K562 (cell line): ENCODE results near the gene PHLDA3. TPM values are rescaled to one million over a fixed set of nuclear protein-coding genes. Genes with fewer than 3 reads are reported as not detected.

Source experiments
- CEBPB ChIP-seq: fragments of 450-650 bp; IDR thresholded peaks from 2 replicates; pipeline ENCODE4 v1.6.1; 2016; ENCODE audit warnings: missing genetic modification characterization, missing compliant biosample characterization
- CREBBP ChIP-seq: IDR thresholded peaks from one replicate; pipeline ENCODE4 v1.6.1; 2012; ENCODE audit warnings: low read depth, mild to moderate bottlenecking, control low read depth, inconsistent platforms, low read length
- JUNB ChIP-seq: fragments of 450-650 bp; formaldehyde crosslinking; conservative IDR thresholded peaks from 2 replicates; pipeline ENCODE4 v1.4.0; 2020; ENCODE audit warnings: mild to moderate bottlenecking
- POU5F1 ChIP-seq: fragments of 150-350 bp; IDR thresholded peaks from 2 replicates; pipeline ENCODE4 v1.6.1; 2014; ENCODE audit warnings: borderline replicate concordance, low read length, low read depth, mild to moderate bottlenecking; ENCODE audit not compliant: partially characterized antibody
- SMARCB1 ChIP-seq: IDR thresholded peaks from 2 replicates; pipeline ENCODE4 v1.6.1; 2011; ENCODE audit warnings: improper control_type of control experiment, low read depth; ENCODE audit not compliant: insufficient read length
- SRSF1 ChIP-seq: fragments of 200-400 bp; formaldehyde crosslinking; IDR thresholded peaks from 2 replicates; pipeline ENCODE4 v1.6.1; 2017; ENCODE audit warnings: mild to moderate bottlenecking, low read depth, low read length, moderate library complexity
- ZNF444 ChIP-seq: fragments of 250-450 bp; sonication (Bioruptor Pico); IDR thresholded peaks from 2 replicates; pipeline ENCODE4 v1.4.0; 2020; ENCODE audit warnings: mild to moderate bottlenecking, moderate library complexity
- polyA plus RNA-seq, 8 experiments: library from polyadenylated mRNA; depleted of rRNA in 4 of 8; stranded (reverse) in 5 of 8; unstranded in 3 of 8; fragments of >200 nt; fragmentation: Nextera tagmentation in 2 of 8; fragmentation: Illumina TruSeq in 1 of 8; extraction: Ambion mirVana in 2 of 8; extraction: Trizol in 1 of 8; gene quantifications; 2 replicates each; pipeline versions ENCODE4 v1.2.1 to v1.2.3, GENCODE V29; 2011 to 2014; ENCODE audit warnings: inconsistent platforms in 1 of 8, missing spikeins in 1 of 8
- total RNA-seq, 7 experiments: library from RNA; depleted of rRNA in 6 of 7; stranded (reverse); fragments of >200 nt in 6 of 7; fragmentation: Illumina TruSeq in 2 of 7; extraction: Trizol in 2 of 7; gene quantifications; 2 replicates each; pipeline versions ENCODE4 v1.2.1 to v1.2.3, GENCODE V29; 2011 to 2021; ENCODE audit warnings: low replicate concordance in 1 of 7
- TF ChIP-seq, protein P1 (sequence below): fragments of 250-450 bp; sonication (Bioruptor Pico); IDR thresholded peaks from 2 replicates; pipeline ENCODE4 v1.9.0; 2021; ENCODE audit warnings: mild to moderate bottlenecking, inconsistent platforms
- TF ChIP-seq, protein P2 (sequence below), 3 experiments: IDR thresholded peaks in 2 of 3; conservative IDR thresholded peaks in 1 of 3; 2 replicates each; pipeline ENCODE4 v1.5.1; 2011 to 2012; ENCODE audit warnings: low read length in 3 of 3, mild to moderate bottlenecking in 3 of 3, control low read depth in 2 of 3, improper control_type of control experiment in 1 of 3, inconsistent platforms in 1 of 3, low read depth in 1 of 3, mixed read lengths in 1 of 3, moderate library complexity in 1 of 3; ENCODE audit not compliant: insufficient read depth in 2 of 3
- TF ChIP-seq, protein P3 (sequence below), 2 experiments: fragments of 150-350 bp in 1 of 2; IDR thresholded peaks; 2 replicates each; pipeline ENCODE4 v1.6.1; 2012 to 2016; ENCODE audit warnings: low read depth in 2 of 2, low read length in 2 of 2, mild to moderate bottlenecking in 1 of 2, moderate library complexity in 1 of 2
- TF ChIP-seq, protein P4 (sequence below), 2 experiments: IDR thresholded peaks in 1 of 2; conservative IDR thresholded peaks in 1 of 2; 2 replicates each; pipeline ENCODE4 v1.6.1; 2016; ENCODE audit warnings: low read depth in 2 of 2, mild to moderate bottlenecking in 1 of 2, missing compliant biosample characterization in 1 of 2, missing genetic modification characterization in 1 of 2, moderate library complexity in 1 of 2
- TF ChIP-seq, protein P5 (sequence below): fragments of 450-650 bp; IDR thresholded peaks from 2 replicates; pipeline ENCODE4 v1.6.1; 2016; ENCODE audit warnings: borderline replicate concordance

Gene PHLDA3
- total and polyA plus RNA-seq, 9 of the 15 experiments (the other 6 are each of a cell fraction or from before 2014, with no cell fraction given), result 0.11 to 0.27 TPM; not detected in 7

DNA sequence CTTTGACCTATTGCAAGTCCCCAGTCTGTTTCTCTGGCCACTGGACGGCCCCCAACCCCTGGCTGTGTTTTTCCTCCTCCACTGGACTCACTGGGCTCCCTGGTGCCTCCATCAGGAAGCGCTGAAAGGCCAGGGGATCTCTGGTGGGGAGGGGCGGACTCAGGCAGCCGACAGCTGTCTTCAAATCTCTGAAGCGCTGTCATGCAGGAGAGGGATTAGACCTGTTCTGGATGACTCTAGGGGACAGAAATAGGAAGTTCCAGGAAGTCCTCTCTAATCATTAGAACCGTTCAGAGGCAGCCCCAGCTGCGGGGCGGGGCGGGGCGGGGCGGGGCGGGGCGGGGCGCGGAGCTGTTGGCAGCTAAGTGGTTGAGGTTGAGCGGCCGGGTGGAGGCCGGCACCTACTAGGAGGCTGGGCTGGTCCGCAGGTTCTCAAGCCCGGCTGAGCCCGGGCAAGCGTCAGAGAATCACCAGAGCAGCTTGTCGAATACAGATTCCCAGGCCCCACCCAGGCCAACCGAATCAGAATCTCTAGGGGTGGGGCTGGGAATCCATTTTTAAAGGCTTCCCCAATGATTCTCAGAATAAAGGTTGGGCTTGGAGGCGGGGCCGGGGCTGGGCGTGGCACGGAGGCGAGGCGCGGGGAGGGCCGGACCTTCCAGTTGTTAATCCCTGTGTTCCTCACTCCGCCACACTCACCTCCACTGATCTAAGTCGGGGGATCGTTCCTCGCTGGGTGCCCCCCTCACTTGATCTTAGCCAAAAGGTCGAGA, 11.4 kb upstream of the PHLDA3 start (continued):
- TF ChIP-seq, protein P1, sequence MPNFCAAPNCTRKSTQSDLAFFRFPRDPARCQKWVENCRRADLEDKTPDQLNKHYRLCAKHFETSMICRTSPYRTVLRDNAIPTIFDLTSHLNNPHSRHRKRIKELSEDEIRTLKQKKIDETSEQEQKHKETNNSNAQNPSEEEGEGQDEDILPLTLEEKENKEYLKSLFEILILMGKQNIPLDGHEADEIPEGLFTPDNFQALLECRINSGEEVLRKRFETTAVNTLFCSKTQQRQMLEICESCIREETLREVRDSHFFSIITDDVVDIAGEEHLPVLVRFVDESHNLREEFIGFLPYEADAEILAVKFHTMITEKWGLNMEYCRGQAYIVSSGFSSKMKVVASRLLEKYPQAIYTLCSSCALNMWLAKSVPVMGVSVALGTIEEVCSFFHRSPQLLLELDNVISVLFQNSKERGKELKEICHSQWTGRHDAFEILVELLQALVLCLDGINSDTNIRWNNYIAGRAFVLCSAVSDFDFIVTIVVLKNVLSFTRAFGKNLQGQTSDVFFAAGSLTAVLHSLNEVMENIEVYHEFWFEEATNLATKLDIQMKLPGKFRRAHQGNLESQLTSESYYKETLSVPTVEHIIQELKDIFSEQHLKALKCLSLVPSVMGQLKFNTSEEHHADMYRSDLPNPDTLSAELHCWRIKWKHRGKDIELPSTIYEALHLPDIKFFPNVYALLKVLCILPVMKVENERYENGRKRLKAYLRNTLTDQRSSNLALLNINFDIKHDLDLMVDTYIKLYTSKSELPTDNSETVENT (CRISPR knock-in tag), result no peak
- TF ChIP-seq, protein P2, sequence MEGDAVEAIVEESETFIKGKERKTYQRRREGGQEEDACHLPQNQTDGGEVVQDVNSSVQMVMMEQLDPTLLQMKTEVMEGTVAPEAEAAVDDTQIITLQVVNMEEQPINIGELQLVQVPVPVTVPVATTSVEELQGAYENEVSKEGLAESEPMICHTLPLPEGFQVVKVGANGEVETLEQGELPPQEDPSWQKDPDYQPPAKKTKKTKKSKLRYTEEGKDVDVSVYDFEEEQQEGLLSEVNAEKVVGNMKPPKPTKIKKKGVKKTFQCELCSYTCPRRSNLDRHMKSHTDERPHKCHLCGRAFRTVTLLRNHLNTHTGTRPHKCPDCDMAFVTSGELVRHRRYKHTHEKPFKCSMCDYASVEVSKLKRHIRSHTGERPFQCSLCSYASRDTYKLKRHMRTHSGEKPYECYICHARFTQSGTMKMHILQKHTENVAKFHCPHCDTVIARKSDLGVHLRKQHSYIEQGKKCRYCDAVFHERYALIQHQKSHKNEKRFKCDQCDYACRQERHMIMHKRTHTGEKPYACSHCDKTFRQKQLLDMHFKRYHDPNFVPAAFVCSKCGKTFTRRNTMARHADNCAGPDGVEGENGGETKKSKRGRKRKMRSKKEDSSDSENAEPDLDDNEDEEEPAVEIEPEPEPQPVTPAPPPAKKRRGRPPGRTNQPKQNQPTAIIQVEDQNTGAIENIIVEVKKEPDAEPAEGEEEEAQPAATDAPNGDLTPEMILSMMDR (IDR thresholded peaks at IDR 0.05 in 2 of 3, conservative IDR thresholded peaks at IDR 0.05 in 1 of 3; ENCODE audit: insufficient read depth in 2 of 3, low read depth in 1 of 3, low read length in 3 of 3), result peak; percentile 28 to 43 (median 36); a peak in 3 of 6 replicates
- TF ChIP-seq CREBBP (no peak), SMARCB1 (no peak), SRSF1 (no peak), JUNB (no peak), ZNF444 (CRISPR knock-in tag) (no peak), CEBPB (tag) (no peak), POU5F1 (no peak)
- TF ChIP-seq, protein P3, sequence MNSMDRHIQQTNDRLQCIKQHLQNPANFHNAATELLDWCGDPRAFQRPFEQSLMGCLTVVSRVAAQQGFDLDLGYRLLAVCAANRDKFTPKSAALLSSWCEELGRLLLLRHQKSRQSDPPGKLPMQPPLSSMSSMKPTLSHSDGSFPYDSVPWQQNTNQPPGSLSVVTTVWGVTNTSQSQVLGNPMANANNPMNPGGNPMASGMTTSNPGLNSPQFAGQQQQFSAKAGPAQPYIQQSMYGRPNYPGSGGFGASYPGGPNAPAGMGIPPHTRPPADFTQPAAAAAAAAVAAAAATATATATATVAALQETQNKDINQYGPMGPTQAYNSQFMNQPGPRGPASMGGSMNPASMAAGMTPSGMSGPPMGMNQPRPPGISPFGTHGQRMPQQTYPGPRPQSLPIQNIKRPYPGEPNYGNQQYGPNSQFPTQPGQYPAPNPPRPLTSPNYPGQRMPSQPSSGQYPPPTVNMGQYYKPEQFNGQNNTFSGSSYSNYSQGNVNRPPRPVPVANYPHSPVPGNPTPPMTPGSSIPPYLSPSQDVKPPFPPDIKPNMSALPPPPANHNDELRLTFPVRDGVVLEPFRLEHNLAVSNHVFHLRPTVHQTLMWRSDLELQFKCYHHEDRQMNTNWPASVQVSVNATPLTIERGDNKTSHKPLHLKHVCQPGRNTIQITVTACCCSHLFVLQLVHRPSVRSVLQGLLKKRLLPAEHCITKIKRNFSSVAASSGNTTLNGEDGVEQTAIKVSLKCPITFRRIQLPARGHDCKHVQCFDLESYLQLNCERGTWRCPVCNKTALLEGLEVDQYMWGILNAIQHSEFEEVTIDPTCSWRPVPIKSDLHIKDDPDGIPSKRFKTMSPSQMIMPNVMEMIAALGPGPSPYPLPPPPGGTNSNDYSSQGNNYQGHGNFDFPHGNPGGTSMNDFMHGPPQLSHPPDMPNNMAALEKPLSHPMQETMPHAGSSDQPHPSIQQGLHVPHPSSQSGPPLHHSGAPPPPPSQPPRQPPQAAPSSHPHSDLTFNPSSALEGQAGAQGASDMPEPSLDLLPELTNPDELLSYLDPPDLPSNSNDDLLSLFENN (IDR thresholded peaks at IDR 0.05; ENCODE audit: low read depth in 2 of 2, low read length in 2 of 2), result no peak; a peak in 1 of 4 replicates
- TF ChIP-seq, protein P4, sequence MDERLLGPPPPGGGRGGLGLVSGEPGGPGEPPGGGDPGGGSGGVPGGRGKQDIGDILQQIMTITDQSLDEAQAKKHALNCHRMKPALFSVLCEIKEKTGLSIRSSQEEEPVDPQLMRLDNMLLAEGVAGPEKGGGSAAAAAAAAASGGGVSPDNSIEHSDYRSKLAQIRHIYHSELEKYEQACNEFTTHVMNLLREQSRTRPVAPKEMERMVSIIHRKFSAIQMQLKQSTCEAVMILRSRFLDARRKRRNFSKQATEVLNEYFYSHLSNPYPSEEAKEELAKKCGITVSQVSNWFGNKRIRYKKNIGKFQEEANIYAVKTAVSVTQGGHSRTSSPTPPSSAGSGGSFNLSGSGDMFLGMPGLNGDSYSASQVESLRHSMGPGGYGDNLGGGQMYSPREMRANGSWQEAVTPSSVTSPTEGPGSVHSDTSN (CRISPR knock-in tag; IDR thresholded peaks at IDR 0.05; ENCODE audit: low read depth), result no peak
- TF ChIP-seq, protein P4 (tag; conservative IDR thresholded peaks at IDR 0.05; ENCODE audit: low read depth), result peak; percentile 72
- TF ChIP-seq, protein P5, sequence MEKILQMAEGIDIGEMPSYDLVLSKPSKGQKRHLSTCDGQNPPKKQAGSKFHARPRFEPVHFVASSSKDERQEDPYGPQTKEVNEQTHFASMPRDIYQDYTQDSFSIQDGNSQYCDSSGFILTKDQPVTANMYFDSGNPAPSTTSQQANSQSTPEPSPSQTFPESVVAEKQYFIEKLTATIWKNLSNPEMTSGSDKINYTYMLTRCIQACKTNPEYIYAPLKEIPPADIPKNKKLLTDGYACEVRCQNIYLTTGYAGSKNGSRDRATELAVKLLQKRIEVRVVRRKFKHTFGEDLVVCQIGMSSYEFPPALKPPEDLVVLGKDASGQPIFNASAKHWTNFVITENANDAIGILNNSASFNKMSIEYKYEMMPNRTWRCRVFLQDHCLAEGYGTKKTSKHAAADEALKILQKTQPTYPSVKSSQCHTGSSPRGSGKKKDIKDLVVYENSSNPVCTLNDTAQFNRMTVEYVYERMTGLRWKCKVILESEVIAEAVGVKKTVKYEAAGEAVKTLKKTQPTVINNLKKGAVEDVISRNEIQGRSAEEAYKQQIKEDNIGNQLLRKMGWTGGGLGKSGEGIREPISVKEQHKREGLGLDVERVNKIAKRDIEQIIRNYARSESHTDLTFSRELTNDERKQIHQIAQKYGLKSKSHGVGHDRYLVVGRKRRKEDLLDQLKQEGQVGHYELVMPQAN, result 0 out of 2 replicates have a peak, but pooled peaks have one; percentile 20
